GM12878 (cell line): ENCODE results near the gene SAMD15.

ENCODE experiments used
- CREM ChIP-seq: IDR thresholded peaks from 2 replicates; pipeline ENCODE4 v1.6.1; 2014; ENCODE audit warnings: antibody characterized with exemption, low read depth
- ESRRA ChIP-seq: IDR thresholded peaks from 2 replicates; pipeline ENCODE4 v1.6.1; 2012; ENCODE audit warnings: mild to moderate bottlenecking, low read length, improper control_type of control experiment
- ETV6 ChIP-seq, 2 experiments: fragments of 450-650 bp in 1 of 2; IDR thresholded peaks in 1 of 2; conservative IDR thresholded peaks in 1 of 2; 2 replicates each; pipeline ENCODE4 v1.6.1; 2014; ENCODE audit warnings: antibody characterized with exemption in 1 of 2, borderline replicate concordance in 1 of 2, low read depth in 1 of 2, mild to moderate bottlenecking in 1 of 2, moderate library complexity in 1 of 2
- EZH2 ChIP-seq: IDR thresholded peaks from 2 replicates; pipeline ENCODE4 v1.6.1; 2012; ENCODE audit warnings: low read depth, mild to moderate bottlenecking, control low read depth, inconsistent platforms, low read length, borderline replicate concordance; ENCODE audit not compliant: control insufficient read depth
- GABPA ChIP-seq: IDR thresholded peaks from 2 replicates; pipeline ENCODE4 v1.6.1; 2014; ENCODE audit warnings: antibody characterized with exemption, low read depth, mild to moderate bottlenecking, inconsistent platforms
- MEF2A ChIP-seq: IDR thresholded peaks from 2 replicates; pipeline ENCODE4 v1.6.1; 2011; ENCODE audit warnings: low read depth, mild to moderate bottlenecking, low read length, moderate library complexity; ENCODE audit not compliant: insufficient read depth
- POU2F2 ChIP-seq: IDR thresholded peaks from 3 replicates; pipeline ENCODE4 v1.6.1; 2011; ENCODE audit warnings: low read depth, mild to moderate bottlenecking, low read length, borderline replicate concordance
- SUPT20H ChIP-seq: IDR thresholded peaks from 2 replicates; pipeline ENCODE4 v1.6.1; 2011; ENCODE audit warnings: low read depth, mild to moderate bottlenecking, low read length, moderate library complexity, borderline replicate concordance; ENCODE audit not compliant: control insufficient read depth
- ZNF274 ChIP-seq: IDR thresholded peaks from one replicate; pipeline ENCODE4 v1.8.0; 2011; ENCODE audit not compliant: insufficient read length, insufficient read depth
- TF ChIP-seq, protein P1 (sequence below), 3 experiments: IDR thresholded peaks in 2 of 3; conservative IDR thresholded peaks in 1 of 3; 2 replicates each; pipeline ENCODE4 v1.5.1; 2011; ENCODE audit warnings: low read depth in 3 of 3, low read length in 3 of 3, mild to moderate bottlenecking in 3 of 3, control low read depth in 2 of 3, moderate library complexity in 2 of 3, inconsistent platforms in 1 of 3, mixed read lengths in 1 of 3; ENCODE audit not compliant: control insufficient read depth in 2 of 3, insufficient read depth in 1 of 3; ENCODE audit errors: extremely low read depth in 1 of 3
- TF ChIP-seq, protein P2 (sequence below): IDR thresholded peaks from 2 replicates; pipeline ENCODE4 v1.6.1; 2011; ENCODE audit warnings: mild to moderate bottlenecking, low read depth, low read length, moderate library complexity; ENCODE audit not compliant: insufficient replicate concordance
- TF ChIP-seq, protein P3 (sequence below): IDR thresholded peaks from 2 replicates; pipeline ENCODE4 v1.6.1; 2012; ENCODE audit warnings: low read length, inconsistent platforms
- TF ChIP-seq, protein P4 (sequence below): fragments of 450-650 bp; IDR thresholded peaks from 2 replicates; pipeline ENCODE4 v1.6.1; 2014; ENCODE audit warnings: mild to moderate bottlenecking
- TF ChIP-seq, protein P5 (sequence below): IDR thresholded peaks from 2 replicates; pipeline ENCODE4 v1.6.1; 2012; ENCODE audit warnings: low read depth, low read length, improper control_type of control experiment

DNA sequence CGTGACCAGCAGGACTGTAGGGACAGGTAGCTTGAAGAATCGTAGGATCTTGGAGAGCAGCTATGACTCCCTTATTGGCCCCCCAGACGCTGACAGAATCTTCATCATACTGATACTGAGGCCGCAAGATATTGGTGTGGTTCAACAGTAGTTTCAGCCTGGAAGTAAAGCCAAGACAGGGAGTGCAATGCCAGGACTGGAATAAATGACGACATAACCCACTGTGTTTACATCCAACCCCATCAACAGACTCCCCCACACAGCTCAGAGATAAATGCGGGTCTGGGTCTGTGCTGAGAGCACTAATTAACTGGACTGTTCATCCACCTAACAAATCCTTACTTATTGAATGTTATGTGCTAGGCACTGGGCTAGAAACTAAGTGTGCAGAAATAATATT lies 29.5 kb downstream of the SAMD15 start:
- TF ChIP-seq, protein P1, sequence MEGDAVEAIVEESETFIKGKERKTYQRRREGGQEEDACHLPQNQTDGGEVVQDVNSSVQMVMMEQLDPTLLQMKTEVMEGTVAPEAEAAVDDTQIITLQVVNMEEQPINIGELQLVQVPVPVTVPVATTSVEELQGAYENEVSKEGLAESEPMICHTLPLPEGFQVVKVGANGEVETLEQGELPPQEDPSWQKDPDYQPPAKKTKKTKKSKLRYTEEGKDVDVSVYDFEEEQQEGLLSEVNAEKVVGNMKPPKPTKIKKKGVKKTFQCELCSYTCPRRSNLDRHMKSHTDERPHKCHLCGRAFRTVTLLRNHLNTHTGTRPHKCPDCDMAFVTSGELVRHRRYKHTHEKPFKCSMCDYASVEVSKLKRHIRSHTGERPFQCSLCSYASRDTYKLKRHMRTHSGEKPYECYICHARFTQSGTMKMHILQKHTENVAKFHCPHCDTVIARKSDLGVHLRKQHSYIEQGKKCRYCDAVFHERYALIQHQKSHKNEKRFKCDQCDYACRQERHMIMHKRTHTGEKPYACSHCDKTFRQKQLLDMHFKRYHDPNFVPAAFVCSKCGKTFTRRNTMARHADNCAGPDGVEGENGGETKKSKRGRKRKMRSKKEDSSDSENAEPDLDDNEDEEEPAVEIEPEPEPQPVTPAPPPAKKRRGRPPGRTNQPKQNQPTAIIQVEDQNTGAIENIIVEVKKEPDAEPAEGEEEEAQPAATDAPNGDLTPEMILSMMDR (IDR thresholded peaks at IDR 0.05 in 2 of 3, conservative IDR thresholded peaks at IDR 0.05 in 1 of 3; ENCODE audit: control insufficient read depth in 2 of 3, extremely low read depth in 1 of 3, insufficient read depth in 1 of 3, low read depth in 3 of 3, low read length in 3 of 3) = no peak
- TF ChIP-seq EZH2 (no peak), POU2F2 (no peak), ETV6 (conservative IDR thresholded peaks at IDR 0.05 in 1 of 2, IDR thresholded peaks at IDR 0.05 in 1 of 2; ENCODE audit: borderline replicate concordance in 1 of 2, low read depth in 1 of 2) (no peak), ZNF274 (no peak), SUPT20H (no peak), GABPA (no peak), ESRRA (no peak), CREM (no peak), MEF2A (no peak)
- TF ChIP-seq, protein P2, sequence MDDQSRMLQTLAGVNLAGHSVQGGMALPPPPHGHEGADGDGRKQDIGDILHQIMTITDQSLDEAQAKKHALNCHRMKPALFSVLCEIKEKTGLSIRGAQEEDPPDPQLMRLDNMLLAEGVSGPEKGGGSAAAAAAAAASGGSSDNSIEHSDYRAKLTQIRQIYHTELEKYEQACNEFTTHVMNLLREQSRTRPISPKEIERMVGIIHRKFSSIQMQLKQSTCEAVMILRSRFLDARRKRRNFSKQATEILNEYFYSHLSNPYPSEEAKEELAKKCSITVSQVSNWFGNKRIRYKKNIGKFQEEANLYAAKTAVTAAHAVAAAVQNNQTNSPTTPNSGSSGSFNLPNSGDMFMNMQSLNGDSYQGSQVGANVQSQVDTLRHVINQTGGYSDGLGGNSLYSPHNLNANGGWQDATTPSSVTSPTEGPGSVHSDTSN = no peak
- TF ChIP-seq, protein P3, sequence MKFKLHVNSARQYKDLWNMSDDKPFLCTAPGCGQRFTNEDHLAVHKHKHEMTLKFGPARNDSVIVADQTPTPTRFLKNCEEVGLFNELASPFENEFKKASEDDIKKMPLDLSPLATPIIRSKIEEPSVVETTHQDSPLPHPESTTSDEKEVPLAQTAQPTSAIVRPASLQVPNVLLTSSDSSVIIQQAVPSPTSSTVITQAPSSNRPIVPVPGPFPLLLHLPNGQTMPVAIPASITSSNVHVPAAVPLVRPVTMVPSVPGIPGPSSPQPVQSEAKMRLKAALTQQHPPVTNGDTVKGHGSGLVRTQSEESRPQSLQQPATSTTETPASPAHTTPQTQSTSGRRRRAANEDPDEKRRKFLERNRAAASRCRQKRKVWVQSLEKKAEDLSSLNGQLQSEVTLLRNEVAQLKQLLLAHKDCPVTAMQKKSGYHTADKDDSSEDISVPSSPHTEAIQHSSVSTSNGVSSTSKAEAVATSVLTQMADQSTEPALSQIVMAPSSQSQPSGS = no peak
- TF ChIP-seq, protein P4, sequence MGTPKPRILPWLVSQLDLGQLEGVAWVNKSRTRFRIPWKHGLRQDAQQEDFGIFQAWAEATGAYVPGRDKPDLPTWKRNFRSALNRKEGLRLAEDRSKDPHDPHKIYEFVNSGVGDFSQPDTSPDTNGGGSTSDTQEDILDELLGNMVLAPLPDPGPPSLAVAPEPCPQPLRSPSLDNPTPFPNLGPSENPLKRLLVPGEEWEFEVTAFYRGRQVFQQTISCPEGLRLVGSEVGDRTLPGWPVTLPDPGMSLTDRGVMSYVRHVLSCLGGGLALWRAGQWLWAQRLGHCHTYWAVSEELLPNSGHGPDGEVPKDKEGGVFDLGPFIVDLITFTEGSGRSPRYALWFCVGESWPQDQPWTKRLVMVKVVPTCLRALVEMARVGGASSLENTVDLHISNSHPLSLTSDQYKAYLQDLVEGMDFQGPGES = no peak
- TF ChIP-seq, protein P5, sequence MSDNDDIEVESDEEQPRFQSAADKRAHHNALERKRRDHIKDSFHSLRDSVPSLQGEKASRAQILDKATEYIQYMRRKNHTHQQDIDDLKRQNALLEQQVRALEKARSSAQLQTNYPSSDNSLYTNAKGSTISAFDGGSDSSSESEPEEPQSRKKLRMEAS = no peak
